H1 (cell line): ENCODE results near the gene LRRC3C. TPM values are rescaled to one million over a fixed set of nuclear protein-coding genes. Genes with fewer than 3 reads are reported as not detected.

Source experiments
- BRCA1 ChIP-seq: IDR thresholded peaks from 2 replicates; pipeline ENCODE4 v1.6.1; 2012; ENCODE audit warnings: low read depth, low read length, improper control_type of control experiment
- CTBP2 ChIP-seq: IDR thresholded peaks from 2 replicates; pipeline ENCODE4 v1.7.0; 2011; ENCODE audit warnings: borderline replicate concordance, mild to moderate bottlenecking, moderate library complexity, mixed read lengths, low read length; ENCODE audit not compliant: insufficient read depth, insufficient read length
- EP300 ChIP-seq, 2 experiments: IDR thresholded peaks; 1 replicate in 1 of 2; 2 replicates in 1 of 2; pipeline ENCODE4 v1.6.1; 2011 to 2012; ENCODE audit warnings: low read depth in 2 of 2, low read length in 2 of 2, mild to moderate bottlenecking in 2 of 2, borderline replicate concordance in 1 of 2, inconsistent platforms in 1 of 2, moderate library complexity in 1 of 2
- KDM1A ChIP-seq: fragments of 200-600, 300-600 bp; sonication (generic); IDR thresholded peaks from 2 replicates; pipeline ENCODE4 v1.7.1; 2016; ENCODE audit warnings: mild to moderate bottlenecking, low read length, borderline replicate concordance
- NANOG ChIP-seq: IDR thresholded peaks from 2 replicates; pipeline ENCODE4 v1.6.1; 2011; ENCODE audit warnings: low read length, low read depth, mild to moderate bottlenecking, inconsistent platforms; ENCODE audit not compliant: insufficient read depth, poor library complexity, severe bottlenecking
- RFX5 ChIP-seq: IDR thresholded peaks from 2 replicates; pipeline ENCODE4 v1.6.1; 2011; ENCODE audit warnings: low read depth, low read length, improper control_type of control experiment, borderline replicate concordance
- SIX5 ChIP-seq: IDR thresholded peaks from 2 replicates; pipeline ENCODE4 v1.6.1; 2011; ENCODE audit warnings: mild to moderate bottlenecking, low read depth, low read length
- SP2 ChIP-seq: IDR thresholded peaks from 2 replicates; pipeline ENCODE4 v1.6.1; 2012; ENCODE audit warnings: mild to moderate bottlenecking, low read length, inconsistent platforms
- polyA plus RNA-seq, 7 experiments: library from polyadenylated mRNA; depleted of rRNA in 3 of 7; stranded (reverse) in 5 of 7; unstranded in 2 of 7; fragments of >200 nt in 5 of 7; fragments of 200-250 nt in 2 of 7; gene quantifications; 1 replicate in 5 of 7; 2 replicates in 1 of 7; 4 replicates in 1 of 7; pipeline versions ENCODE4 v1.2.1 to v1.2.3, GENCODE V29; 2011 to 2013; ENCODE audit warnings: missing spikeins in 2 of 7, mixed read lengths in 2 of 7
- total RNA-seq: library from RNA; stranded (reverse); fragmentation: NEBNext Ultra II Directional; extraction: Animal tissue kit (Norgen Biotek cat#: 25700); gene quantifications from 2 replicates; pipeline ENCODE4 v1.2.1, GENCODE V29; 2021

LRRC3C gene
- total and polyA plus RNA-seq, 2 of the 8 experiments (the other 6 are each of a cell fraction or from before 2014, with no cell fraction given) = not detected

GRCh38 chr17:39979016-39979670 lies 51.6 kb downstream of the LRRC3C start (continued):
- no peak for TF ChIP-seq CTBP2
- TF ChIP-seq EP300 (IDR thresholded peaks at IDR 0.05; ENCODE audit: borderline replicate concordance in 1 of 2, low read depth in 2 of 2, low read length in 2 of 2) = no peak
- no peak for TF ChIP-seq RFX5
- TF ChIP-seq NANOG = no peak
- no peak for TF ChIP-seq SIX5
- TF ChIP-seq KDM1A = no peak
- TF ChIP-seq BRCA1 = no peak
- TF ChIP-seq SP2 = no peak
- TF ChIP-seq, all 59 proteins: peak for 0
